Muscle layer of duodenum (tissue), 2 donors: ENCODE measurements around the gene RIPOR2.

Experiments used
- H3K27ac ChIP-seq: one replicate; pipeline ENCODE4 v1.7.0; 2013; ENCODE audit warnings: mild to moderate bottlenecking, low read length
- H3K27me3 ChIP-seq: one replicate; pipeline ENCODE4 v1.7.0; 2013; ENCODE audit warnings: low read depth, mild to moderate bottlenecking, control low read depth, low read length
- H3K36me3 ChIP-seq, 2 donors: one replicate each; pipeline ENCODE4 v1.7.0; 2013; ENCODE audit warnings: low read length in 2 of 2, control low read depth in 1 of 2, mild to moderate bottlenecking in 1 of 2; ENCODE audit not compliant: insufficient read depth in 2 of 2, control insufficient read depth in 1 of 2
- H3K4me1 ChIP-seq, 2 donors: one replicate each; pipeline ENCODE4 v1.7.0; 2013; ENCODE audit warnings: low read length in 2 of 2, mild to moderate bottlenecking in 2 of 2, control low read depth in 1 of 2, moderate library complexity in 1 of 2; ENCODE audit not compliant: insufficient read depth in 2 of 2, control insufficient read depth in 1 of 2
- H3K4me3 ChIP-seq, 2 donors: one replicate each; pipeline ENCODE4 v1.7.0; 2013; ENCODE audit warnings: low read length in 2 of 2, low read depth in 1 of 2, mild to moderate bottlenecking in 1 of 2
- H3K9me3 ChIP-seq, 2 donors: one replicate each; pipeline ENCODE4 v1.7.0; 2013; ENCODE audit warnings: low read length in 2 of 2, control low read depth in 1 of 2, mild to moderate bottlenecking in 1 of 2; ENCODE audit not compliant: control insufficient read depth in 1 of 2
- donor health status: healthy.

Gene RIPOR2

GRCh38 chr6:24821860-24822444 is 113.8 kb downstream of the RIPOR2 start:
- H3K4me3 ChIP-seq: no peak overlapping the region
- no peaks in the 10 kb centered on the region for H3K4me1 ChIP-seq
- no peaks in the 10 kb centered on the region for H3K9me3 ChIP-seq
- H3K27me3 ChIP-seq: no peaks in the 10 kb centered on the region
- no peaks in the 10 kb centered on the region for H3K36me3 ChIP-seq
- H3K27ac ChIP-seq: no peak overlapping the region

DNA sequence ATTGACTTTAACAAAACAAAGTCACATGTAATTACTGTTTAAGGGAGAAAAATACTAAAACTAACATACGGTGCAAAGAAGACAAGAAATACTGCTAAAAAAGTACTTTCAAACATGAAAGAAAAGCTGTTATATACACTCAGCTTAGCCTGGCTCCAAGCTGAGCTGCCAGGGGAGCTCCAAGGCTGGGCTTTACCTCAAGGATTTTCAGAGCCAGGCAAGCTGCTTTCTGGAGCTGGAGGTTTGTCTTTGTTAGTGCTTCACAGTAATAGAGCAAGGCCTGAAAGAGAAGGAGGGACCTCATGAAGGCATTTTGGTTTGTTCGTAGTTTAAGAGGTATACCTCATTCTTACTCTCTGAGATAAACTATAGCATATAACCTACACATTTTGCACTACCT is 117.4 kb downstream of the RIPOR2 start:
- Histone ChIP-seq H3K27me3 (no peaks in the 10 kb centered on the region), H3K4me3 (no peak overlapping the region), H3K36me3 (no peaks in the 10 kb centered on the region), H3K9me3 (no peaks in the 10 kb centered on the region), H3K27ac (no peak overlapping the region), H3K4me1 (no peaks in the 10 kb centered on the region)

GRCh38 chr6:24809728-24810127 is 126.0 kb downstream of the RIPOR2 start:
- Histone ChIP-seq H3K36me3 (no peaks in the 10 kb centered on the region), H3K9me3 (no peaks in the 10 kb centered on the region), H3K4me1 (no peaks in the 10 kb centered on the region), H3K27ac (no peak overlapping the region), H3K27me3 (no peaks in the 10 kb centered on the region), H3K4me3 (no peak overlapping the region)

DNA sequence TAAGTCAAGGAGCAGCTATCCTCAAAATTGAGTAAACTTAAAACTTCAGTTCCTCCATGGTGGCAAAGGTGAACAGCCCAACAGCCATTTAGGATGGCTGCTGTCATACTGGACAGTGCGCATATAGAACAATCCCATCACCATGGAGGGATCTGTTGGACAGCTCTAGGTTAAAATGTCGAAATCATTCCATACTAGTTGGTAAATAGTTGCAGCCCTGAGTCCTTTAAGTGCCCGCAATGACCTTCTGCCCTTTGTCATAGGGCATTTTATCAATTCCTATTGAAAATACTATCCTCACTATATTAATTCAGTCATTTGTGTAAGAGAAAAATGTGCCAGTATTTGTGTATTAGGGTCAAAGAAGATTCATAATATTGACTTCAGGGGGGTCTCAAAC is 128.2 kb downstream of the RIPOR2 start:
- Histone ChIP-seq H3K27ac (no peak overlapping the region), H3K36me3 (no peaks in the 10 kb centered on the region), H3K27me3 (no peaks in the 10 kb centered on the region), H3K9me3 (no peaks in the 10 kb centered on the region), H3K4me3 (no peak overlapping the region), H3K4me1 (no peaks in the 10 kb centered on the region)

- H3K4me1 ChIP-seq: no peaks in the 10 kb centered on the region
- no peaks in the 10 kb centered on the region for H3K27me3 ChIP-seq
- H3K4me3 ChIP-seq: no peak overlapping the region
- no peak overlapping the region for H3K27ac ChIP-seq
- H3K9me3 ChIP-seq: no peaks in the 10 kb centered on the region
- no peaks in the 10 kb centered on the region for H3K36me3 ChIP-seq
These were observed 133.3 kb downstream of the RIPOR2 start for GRCh38 chr6:24802271-24803059.

- no peak overlapping the region for H3K4me3 ChIP-seq
- no peaks in the 10 kb centered on the region for H3K36me3 ChIP-seq
- H3K4me1 ChIP-seq: no peaks in the 10 kb centered on the region
- H3K27me3 ChIP-seq: no peaks in the 10 kb centered on the region
- H3K9me3 ChIP-seq: no peaks in the 10 kb centered on the region
- H3K27ac ChIP-seq: no peak overlapping the region
These were observed 136.2 kb downstream of the RIPOR2 start for GRCh38 chr6:24799541-24799915.

GRCh38 chr6:24798740-24799540 is 136.8 kb downstream of the RIPOR2 start, which contains the start of gene ARMH2:
TSS of gene ARMH2 (minus strand) at chr6:24798917. CDS start at chr6:24798857, 60 bp downstream.
- Histone ChIP-seq H3K9me3 (no peaks in the 10 kb centered on the region), H3K36me3 (no peaks in the 10 kb centered on the region), H3K4me1 (no peaks in the 10 kb centered on the region), H3K27me3 (no peaks in the 10 kb centered on the region), H3K27ac (no peak within 1 kb of the TSS), H3K4me3 (no peak within 1 kb of the TSS)

- Histone ChIP-seq H3K36me3 (no peaks in the 10 kb centered on the region), H3K27me3 (no peaks in the 10 kb centered on the region), H3K9me3 (no peaks in the 10 kb centered on the region), H3K4me3 (no peak overlapping the region), H3K4me1 (no peaks in the 10 kb centered on the region), H3K27ac (no peak overlapping the region)
These were observed 138.1 kb downstream of the RIPOR2 start for GRCh38 chr6:24797596-24798216.

- Histone ChIP-seq H3K4me1 (no peaks in the 10 kb centered on the region), H3K27me3 (no peaks in the 10 kb centered on the region), H3K27ac (no peak overlapping the region), H3K9me3 (no peaks in the 10 kb centered on the region), H3K36me3 (no peaks in the 10 kb centered on the region), H3K4me3 (no peak overlapping the region)
These were observed 139.0 kb downstream of the RIPOR2 start for GRCh38 chr6:24796616-24797290.

DNA sequence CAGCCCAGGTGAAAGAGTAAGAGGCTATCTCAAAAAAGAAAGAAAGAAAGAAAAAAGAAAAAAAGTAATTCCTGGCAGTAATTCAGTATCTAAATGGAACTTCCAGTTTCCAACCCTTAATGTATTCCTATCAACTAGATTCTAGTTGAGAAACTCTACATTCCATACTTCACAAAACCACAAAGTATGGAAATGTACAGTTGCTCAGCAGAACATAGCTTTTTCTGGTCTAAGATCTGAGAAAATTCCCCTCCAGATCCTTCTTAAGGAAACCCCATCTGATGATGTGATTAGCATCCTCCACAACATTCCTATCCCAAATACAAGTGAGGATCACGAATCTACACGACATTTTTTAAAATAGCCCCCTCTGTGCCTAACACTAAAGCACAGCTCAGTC is 140.7 kb downstream of the RIPOR2 start:
- no peak overlapping the region for H3K27ac ChIP-seq
- no peaks in the 10 kb centered on the region for H3K9me3 ChIP-seq
- no peaks in the 10 kb centered on the region for H3K27me3 ChIP-seq
- no peak overlapping the region for H3K4me3 ChIP-seq
- H3K4me1 ChIP-seq: no peaks in the 10 kb centered on the region
- H3K36me3 ChIP-seq: no peaks in the 10 kb centered on the region
